ENCODE measurements around the gene MSN.

MSN gene

DNA sequence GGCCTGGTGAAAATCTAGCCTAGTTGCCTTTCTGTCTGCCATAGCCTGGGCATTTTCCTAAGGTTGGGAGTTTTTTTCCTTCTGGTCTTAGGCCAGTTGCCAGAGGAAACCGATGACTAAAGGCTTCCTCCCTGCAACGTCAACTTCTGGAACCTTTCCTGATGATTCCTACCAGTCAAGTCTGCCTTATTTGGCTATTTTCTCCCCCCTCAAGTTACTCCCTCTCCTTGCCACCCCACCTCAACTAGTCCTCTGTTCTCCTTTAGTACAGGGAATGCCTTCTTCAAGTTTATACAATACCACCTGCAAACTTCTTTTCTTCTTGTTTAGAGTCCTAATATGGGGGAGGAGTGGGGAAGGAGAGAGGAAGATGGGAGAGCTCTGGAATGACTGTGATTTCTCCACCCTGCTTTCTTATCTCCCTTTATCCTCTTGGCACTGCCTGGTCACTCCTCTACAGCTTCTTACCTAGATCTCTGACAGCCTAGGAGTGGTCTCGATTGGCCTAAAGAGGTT, 10.6 kb downstream of the MSN start:
- no peaks in the 10 kb centered on the region for H3K9me3 ChIP-seq (ENCODE audit: low read length)
- H3K9ac ChIP-seq (ENCODE audit: low read length) = no peak overlapping the region
- TF ChIP-seq, protein P1, sequence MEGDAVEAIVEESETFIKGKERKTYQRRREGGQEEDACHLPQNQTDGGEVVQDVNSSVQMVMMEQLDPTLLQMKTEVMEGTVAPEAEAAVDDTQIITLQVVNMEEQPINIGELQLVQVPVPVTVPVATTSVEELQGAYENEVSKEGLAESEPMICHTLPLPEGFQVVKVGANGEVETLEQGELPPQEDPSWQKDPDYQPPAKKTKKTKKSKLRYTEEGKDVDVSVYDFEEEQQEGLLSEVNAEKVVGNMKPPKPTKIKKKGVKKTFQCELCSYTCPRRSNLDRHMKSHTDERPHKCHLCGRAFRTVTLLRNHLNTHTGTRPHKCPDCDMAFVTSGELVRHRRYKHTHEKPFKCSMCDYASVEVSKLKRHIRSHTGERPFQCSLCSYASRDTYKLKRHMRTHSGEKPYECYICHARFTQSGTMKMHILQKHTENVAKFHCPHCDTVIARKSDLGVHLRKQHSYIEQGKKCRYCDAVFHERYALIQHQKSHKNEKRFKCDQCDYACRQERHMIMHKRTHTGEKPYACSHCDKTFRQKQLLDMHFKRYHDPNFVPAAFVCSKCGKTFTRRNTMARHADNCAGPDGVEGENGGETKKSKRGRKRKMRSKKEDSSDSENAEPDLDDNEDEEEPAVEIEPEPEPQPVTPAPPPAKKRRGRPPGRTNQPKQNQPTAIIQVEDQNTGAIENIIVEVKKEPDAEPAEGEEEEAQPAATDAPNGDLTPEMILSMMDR (IDR thresholded peaks at IDR 0.05; ENCODE audit: low read length) = no peak
- TF ChIP-seq EZH2 (IDR thresholded peaks at IDR 0.05; ENCODE audit: borderline replicate concordance, low read length) = no peak
- no peak overlapping the region for H3K4me3 ChIP-seq (ENCODE audit: low read depth, low read length, poor library complexity, severe bottlenecking)
- peaks cover 74% of the 10 kb centered on the region for H3K79me2 ChIP-seq (ENCODE audit: insufficient read depth, low read length)
- no peaks in the 10 kb centered on the region for H3F3A ChIP-seq (ENCODE audit: insufficient read depth, low read length)
- no peak overlapping the region for H2AFZ ChIP-seq (ENCODE audit: low read length)
- H3K27ac ChIP-seq (ENCODE audit: low read depth, low read length, poor library complexity, severe bottlenecking) = no peak overlapping the region
- no peak overlapping the region for H3K4me2 ChIP-seq (ENCODE audit: low read length)
- peaks cover 35% of the 10 kb centered on the region for H3K4me1 ChIP-seq (ENCODE audit: insufficient read depth, low read length, severe bottlenecking)
- no peaks in the 10 kb centered on the region for H3K27me3 ChIP-seq (ENCODE audit: insufficient read depth, low read length)
- H4K20me1 ChIP-seq (ENCODE audit: insufficient read depth, low read length) = no peaks in the 10 kb centered on the region
- H3K9me2 ChIP-seq (ENCODE audit: low read depth, low read length) = no peaks in the 10 kb centered on the region
- peaks cover 20% of the 10 kb centered on the region for H3K36me3 ChIP-seq (ENCODE audit: insufficient read depth, low read length)

DNA sequence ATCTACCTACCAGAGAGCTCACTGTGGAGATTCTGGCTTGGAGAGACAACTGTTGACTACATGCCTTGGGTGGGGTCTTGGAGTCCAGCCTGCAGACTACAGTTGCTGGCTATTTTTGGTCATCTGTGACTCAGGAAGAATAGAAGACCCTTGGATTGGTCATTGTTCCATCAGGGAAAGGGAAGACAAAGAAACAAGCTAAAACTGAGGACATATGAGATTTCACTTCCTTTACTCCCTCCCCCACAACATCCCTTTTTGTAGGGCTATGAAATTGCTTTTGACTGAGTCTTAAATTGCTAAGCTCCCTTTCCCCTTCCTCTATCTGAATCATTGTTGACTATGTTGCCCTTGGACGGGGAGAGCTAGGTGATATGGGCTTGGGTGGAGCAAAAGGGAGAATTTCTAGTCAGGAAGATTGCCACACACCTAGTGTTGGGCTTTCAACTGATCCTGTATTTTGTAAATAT, 11.7 kb downstream of the MSN start:
- TF ChIP-seq, protein P1 (IDR thresholded peaks at IDR 0.05; ENCODE audit: low read length) = no peak
- no peak for TF ChIP-seq EZH2 (IDR thresholded peaks at IDR 0.05; ENCODE audit: borderline replicate concordance, low read length)
- Histone ChIP-seq H3K79me2 (ENCODE audit: insufficient read depth, low read length) (peaks cover 71% of the 10 kb centered on the region), H3K4me1 (ENCODE audit: insufficient read depth, low read length, severe bottlenecking) (peaks cover 28% of the 10 kb centered on the region), H3K9me3 (ENCODE audit: low read length) (no peaks in the 10 kb centered on the region), H3F3A (ENCODE audit: insufficient read depth, low read length) (no peaks in the 10 kb centered on the region), H3K27me3 (ENCODE audit: insufficient read depth, low read length) (no peaks in the 10 kb centered on the region), H3K9ac (ENCODE audit: low read length) (no peak overlapping the region), H3K27ac (ENCODE audit: low read depth, low read length, poor library complexity, severe bottlenecking) (no peak overlapping the region), H3K36me3 (ENCODE audit: insufficient read depth, low read length) (peaks cover 20% of the 10 kb centered on the region), H3K4me3 (ENCODE audit: low read depth, low read length, poor library complexity, severe bottlenecking) (no peak overlapping the region), H3K9me2 (ENCODE audit: low read depth, low read length) (no peaks in the 10 kb centered on the region), H4K20me1 (ENCODE audit: insufficient read depth, low read length) (no peaks in the 10 kb centered on the region), H2AFZ (ENCODE audit: low read length) (no peak overlapping the region), H3K4me2 (ENCODE audit: low read length) (no peak overlapping the region)

DNA sequence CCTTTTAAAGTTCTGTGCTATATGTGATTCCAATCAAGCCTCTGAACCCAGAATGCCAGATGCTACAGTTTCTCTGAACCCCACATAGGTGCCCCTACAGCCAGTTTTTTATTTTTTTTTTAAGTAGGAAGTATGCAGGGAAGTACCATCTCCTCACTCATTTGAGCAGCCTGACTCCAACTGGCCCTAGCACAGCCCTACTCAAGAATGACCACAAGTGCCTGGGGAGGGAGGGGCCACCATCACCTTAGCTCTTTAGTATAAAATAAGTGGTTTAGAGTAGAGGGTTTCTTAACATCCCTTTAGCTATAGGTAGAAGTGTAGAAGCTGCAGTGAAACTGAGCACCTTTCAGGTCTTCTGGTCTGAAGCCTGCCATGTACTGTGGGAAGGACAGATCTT, 14.4 kb downstream of the MSN start:
- Histone ChIP-seq H3K4me2 (ENCODE audit: low read length) (no peak overlapping the region), H3K4me3 (ENCODE audit: low read depth, low read length, poor library complexity, severe bottlenecking) (no peak overlapping the region), H4K20me1 (ENCODE audit: insufficient read depth, low read length) (no peaks in the 10 kb centered on the region), H3K9me3 (ENCODE audit: low read length) (no peaks in the 10 kb centered on the region), H3F3A (ENCODE audit: insufficient read depth, low read length) (no peaks in the 10 kb centered on the region), H3K27me3 (ENCODE audit: insufficient read depth, low read length) (no peaks in the 10 kb centered on the region), H3K27ac (ENCODE audit: low read depth, low read length, poor library complexity, severe bottlenecking) (no peak overlapping the region), H3K9ac (ENCODE audit: low read length) (no peak overlapping the region), H3K4me1 (ENCODE audit: insufficient read depth, low read length, severe bottlenecking) (peaks cover 43% of the 10 kb centered on the region), H3K79me2 (ENCODE audit: insufficient read depth, low read length) (peaks cover 65% of the 10 kb centered on the region), H3K9me2 (ENCODE audit: low read depth, low read length) (no peaks in the 10 kb centered on the region), H3K36me3 (ENCODE audit: insufficient read depth, low read length) (0 out of 2 replicates have a peak, but pooled peaks cover 11% of the 10 kb centered on the region), H2AFZ (ENCODE audit: low read length) (no peak overlapping the region)
- TF ChIP-seq, protein P1 (IDR thresholded peaks at IDR 0.05; ENCODE audit: low read length) = no peak
- TF ChIP-seq EZH2 (IDR thresholded peaks at IDR 0.05; ENCODE audit: borderline replicate concordance, low read length) = no peak

All from OCI-LY1 (cell line).